Panc1 (cell line): ENCODE results near the gene CCBE1. TPM values are rescaled to one million over a fixed set of nuclear protein-coding genes. Genes with fewer than 3 reads are reported as not detected.

Source experiments
- ATAC-seq: fragments of 200-7000 bp; cut with Tn5 transposase; 2 replicates; pipeline ENCODE4 v1.9.1; 2020; ENCODE audit warnings: mild to moderate bottlenecking, moderate library complexity
- BruUV-seq: library from RNA; stranded (reverse); fragments of 400-500 nt; replicated peaks from 2 replicates; lab custom pipeline; 2021; lab: Mats Ljungman, UMichigan
- CTCF ChIA-PET: fragments of 300-600 bp; sonication (Branson Sonifier 250); formaldehyde crosslinking; loops from one replicate; lab custom pipeline; 2022; ENCODE audit warnings: antibody characterized with exemption; lab: Charles Lee
- POLR2A ChIA-PET: fragments of 300-600 bp; sonication (Branson Sonifier 250); formaldehyde crosslinking; loops from one replicate; lab custom pipeline; 2022; ENCODE audit warnings: antibody characterized with exemption; lab: Charles Lee
- DNase-seq: peaks from one replicate; pipeline ENCODE4 v3.0.0-alpha.2; 2010; ENCODE audit warnings: low read depth, low spot score
- H3K27ac ChIP-seq: 2 replicates; pipeline ENCODE4 v1.5.1; 2011; ENCODE audit warnings: mild to moderate bottlenecking, low read length, inconsistent platforms
- H3K27me3 ChIP-seq: fragments of 200-500 bp; sonication (Bioruptor generic); 2 replicates; pipeline ENCODE4 v1.6.0; 2014; ENCODE audit warnings: low read length, inconsistent platforms; ENCODE audit not compliant: control insufficient read depth, insufficient read depth
- H3K36me3 ChIP-seq: fragments of 200-500 bp; sonication (Bioruptor generic); 2 replicates; pipeline ENCODE4 v1.5.1; 2014; ENCODE audit warnings: inconsistent platforms, mild to moderate bottlenecking, low read length, moderate library complexity; ENCODE audit not compliant: control insufficient read depth, insufficient read depth
- H3K4me1 ChIP-seq: 2 replicates; pipeline ENCODE4 v1.5.1; 2011; ENCODE audit warnings: inconsistent platforms, mild to moderate bottlenecking, low read length, moderate library complexity; ENCODE audit not compliant: control insufficient read depth, insufficient read depth
- H3K4me3 ChIP-seq, 2 experiments: 2 replicates each; pipeline ENCODE4 v1.5.1; 2011 to 2012; ENCODE audit warnings: low read depth in 2 of 2, low read length in 2 of 2, mild to moderate bottlenecking in 2 of 2, inconsistent platforms in 1 of 2, moderate library complexity in 1 of 2
- H3K9me3 ChIP-seq: fragments of 200-500 bp; sonication (Bioruptor generic); 2 replicates; pipeline ENCODE4 v1.5.1; 2014; ENCODE audit warnings: low read depth, mild to moderate bottlenecking, inconsistent platforms, low read length, moderate library complexity; ENCODE audit not compliant: control insufficient read depth, insufficient read depth
- POLR2AphosphoS5 ChIP-seq: IDR thresholded peaks from 2 replicates; pipeline ENCODE4 v1.6.1; 2012; ENCODE audit warnings: mild to moderate bottlenecking, low read depth, low read length, moderate library complexity
- REST ChIP-seq, 2 experiments: IDR thresholded peaks; 2 replicates each; pipeline ENCODE4 v1.6.1; 2011 to 2012; ENCODE audit warnings: low read depth in 2 of 2, control low read depth in 1 of 2, low read length in 1 of 2, mild to moderate bottlenecking in 1 of 2, moderate library complexity in 1 of 2; ENCODE audit not compliant: insufficient read depth in 1 of 2
- SIN3A ChIP-seq: IDR thresholded peaks from 2 replicates; pipeline ENCODE4 v1.6.1; 2012; ENCODE audit warnings: low read depth, mild to moderate bottlenecking, low read length, moderate library complexity, borderline replicate concordance; ENCODE audit not compliant: insufficient read depth
- TCF7L2 ChIP-seq: IDR thresholded peaks from 2 replicates; pipeline ENCODE4 v1.6.1; 2011; ENCODE audit warnings: mild to moderate bottlenecking, low read depth, low read length, inconsistent platforms
- in situ Hi-C: cut with HindIII; loops from 2 replicates; pipeline ENCODE4 v1.10.0; 2016; ENCODE audit warnings: low sequenced_read_pairs, low pct_unique_long_range_greater_than_20kb
- intact Hi-C: fragments of 100-400 bp; cut with micrococcal nuclease; formaldehyde crosslinking; loops from one replicate; pipeline ENCODE4 v1.10.0; 2022; ENCODE audit not compliant: unreplicated experiment
- total RNA-seq: library from RNA; stranded (reverse); gene quantifications from one replicate; pipeline ENCODE4 v1.2.1, GENCODE V29; 2021; ENCODE audit not compliant: unreplicated experiment
- TF ChIP-seq, protein P1 (sequence below): fragments of 450-650 bp; IDR thresholded peaks from 2 replicates; pipeline ENCODE4 v1.5.1; 2017; ENCODE audit warnings: mild to moderate bottlenecking

The CCBE1 gene
- total RNA-seq, 1 experiment from 2014 or later = 0.13 TPM

DNA sequence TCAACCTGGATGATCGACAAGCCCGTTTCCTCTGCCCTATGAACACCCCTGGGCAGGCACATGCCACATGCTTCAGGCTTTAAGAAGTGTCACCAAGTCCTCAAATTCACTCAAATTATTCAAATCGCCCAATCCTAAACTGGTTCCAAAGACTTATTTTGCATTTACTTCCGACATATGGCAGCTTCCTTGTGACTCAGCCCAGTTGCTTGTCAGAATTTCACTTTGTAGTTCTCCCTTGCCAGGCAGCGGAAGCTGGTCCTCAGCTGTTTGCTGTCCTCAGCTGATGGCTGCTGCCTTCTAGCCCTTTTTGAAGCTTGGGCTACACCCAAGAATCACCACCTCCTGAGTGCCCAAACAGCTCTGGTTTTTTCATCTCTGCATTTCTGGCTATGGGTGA lies 232.7 kb downstream of the CCBE1 start:
- TF ChIP-seq REST (IDR thresholded peaks at IDR 0.05; ENCODE audit: insufficient read depth in 1 of 2, low read depth in 2 of 2, low read length in 1 of 2) (no peak), SIN3A (no peak)
- Histone ChIP-seq H3K4me3 (no peak overlapping the region), H3K27me3 (no peaks in the 10 kb centered on the region), H3K4me1 (no peaks in the 10 kb centered on the region), H3K36me3 (no peaks in the 10 kb centered on the region), H3K9me3 (no peaks in the 10 kb centered on the region), H3K27ac (no peak overlapping the region)
- BruUV-seq = no TSS peak
- POLR2A ChIA-PET = no interaction called here
- ATAC-seq (no peak), DNase-seq (no peak)
- in situ Hi-C loops (no loop called here), intact Hi-C loops (no loop called here)
- CTCF ChIA-PET = no interaction called here

DNA sequence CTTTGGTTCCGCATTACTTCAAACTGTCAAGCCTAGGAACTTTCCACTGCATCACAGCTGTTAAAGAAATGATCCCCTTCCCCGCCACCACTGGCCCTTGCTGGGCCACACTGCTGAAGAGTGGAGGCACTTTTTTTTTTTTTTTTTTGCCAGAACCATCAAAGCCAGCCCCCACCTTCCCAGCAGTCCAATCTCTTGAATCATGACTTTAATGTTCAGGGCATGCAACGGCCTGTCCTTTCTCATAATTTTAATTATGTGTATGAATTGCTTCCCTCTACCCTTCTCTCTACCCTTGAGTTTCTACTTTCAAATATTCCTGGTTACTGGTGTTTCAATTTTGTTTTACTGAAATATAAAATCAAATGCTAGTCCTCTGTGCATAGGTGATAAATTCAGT lies 236.1 kb downstream of the CCBE1 start:
- intact Hi-C loops = loop anchor here (2.0 kb wide), 1 partner anchor 362 kb away; no protein-coding TSS in a partner anchor
- in situ Hi-C loops = no loop called here
- no peak for DNase-seq

More for the DNA sequence above, 236.1 kb downstream of the CCBE1 start:
- no peak overlapping the region for H3K4me3 ChIP-seq
- H3K27ac ChIP-seq = no peak overlapping the region
- H3K36me3 ChIP-seq = no peaks in the 10 kb centered on the region
- ChIA-PET POLR2A (no interaction called here), CTCF (no interaction called here)
- no TSS peak for BruUV-seq
- no peaks in the 10 kb centered on the region for H3K9me3 ChIP-seq
- no peaks in the 10 kb centered on the region for H3K27me3 ChIP-seq
- TF ChIP-seq, protein P1, sequence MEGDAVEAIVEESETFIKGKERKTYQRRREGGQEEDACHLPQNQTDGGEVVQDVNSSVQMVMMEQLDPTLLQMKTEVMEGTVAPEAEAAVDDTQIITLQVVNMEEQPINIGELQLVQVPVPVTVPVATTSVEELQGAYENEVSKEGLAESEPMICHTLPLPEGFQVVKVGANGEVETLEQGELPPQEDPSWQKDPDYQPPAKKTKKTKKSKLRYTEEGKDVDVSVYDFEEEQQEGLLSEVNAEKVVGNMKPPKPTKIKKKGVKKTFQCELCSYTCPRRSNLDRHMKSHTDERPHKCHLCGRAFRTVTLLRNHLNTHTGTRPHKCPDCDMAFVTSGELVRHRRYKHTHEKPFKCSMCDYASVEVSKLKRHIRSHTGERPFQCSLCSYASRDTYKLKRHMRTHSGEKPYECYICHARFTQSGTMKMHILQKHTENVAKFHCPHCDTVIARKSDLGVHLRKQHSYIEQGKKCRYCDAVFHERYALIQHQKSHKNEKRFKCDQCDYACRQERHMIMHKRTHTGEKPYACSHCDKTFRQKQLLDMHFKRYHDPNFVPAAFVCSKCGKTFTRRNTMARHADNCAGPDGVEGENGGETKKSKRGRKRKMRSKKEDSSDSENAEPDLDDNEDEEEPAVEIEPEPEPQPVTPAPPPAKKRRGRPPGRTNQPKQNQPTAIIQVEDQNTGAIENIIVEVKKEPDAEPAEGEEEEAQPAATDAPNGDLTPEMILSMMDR = no peak
- TF ChIP-seq REST (IDR thresholded peaks at IDR 0.05; ENCODE audit: insufficient read depth in 1 of 2, low read depth in 2 of 2, low read length in 1 of 2) = no peak
- no peak for TF ChIP-seq SIN3A
- no peak for TF ChIP-seq TCF7L2
- TF ChIP-seq POLR2AphosphoS5 = no peak
- no peak for ATAC-seq
- H3K4me1 ChIP-seq = no peaks in the 10 kb centered on the region
